K562 (cell line): ENCODE measurements around the gene GRIN2D. TPM values are rescaled to one million over a fixed set of nuclear protein-coding genes. Genes with fewer than 3 reads are reported as not detected.
A peak's percentile ranks its signal among the peaks of the same experiment; 100 is the strongest.

Experiments
- AFF4 ChIP-seq: sonication (generic); formaldehyde crosslinking; IDR thresholded peaks from 2 replicates; pipeline ENCODE4 v1.8.0; 2023; ENCODE audit warnings: mild to moderate bottlenecking, missing genetic modification reagents
- ARID1B ChIP-seq: fragments of 450-650 bp; IDR thresholded peaks from 2 replicates; pipeline ENCODE4 v1.6.1; 2016; ENCODE audit warnings: antibody characterized with exemption, mild to moderate bottlenecking, inconsistent platforms
- ARID3A ChIP-seq: IDR thresholded peaks from 2 replicates; pipeline ENCODE4 v1.6.1; 2012; ENCODE audit warnings: low read depth, low read length, improper control_type of control experiment, borderline replicate concordance
- CBX5 ChIP-seq: IDR thresholded peaks from 2 replicates; pipeline ENCODE4 v1.6.1; 2014; ENCODE audit warnings: low read depth, borderline replicate concordance
- CREB3L1 ChIP-seq: fragments of 450-650 bp; IDR thresholded peaks from 2 replicates; pipeline ENCODE4 v1.6.1; 2014; ENCODE audit warnings: low read depth, mild to moderate bottlenecking, moderate library complexity, borderline replicate concordance
- HIVEP1 ChIP-seq: fragments of 250-450 bp; sonication (Bioruptor Pico); IDR thresholded peaks from 2 replicates; pipeline ENCODE4 v1.4.0; 2020; ENCODE audit warnings: mild to moderate bottlenecking
- ID3 ChIP-seq, 2 experiments: fragments of 250-450 bp in 1 of 2; fragments of 450-650 bp in 1 of 2; sonication (Bioruptor Pico) in 1 of 2; IDR thresholded peaks; 2 replicates each; pipeline versions ENCODE4 v1.6.1 to v1.8.0; 2016 to 2021; ENCODE audit warnings: mild to moderate bottlenecking in 2 of 2, moderate library complexity in 2 of 2, missing compliant biosample characterization in 1 of 2, missing genetic modification characterization in 1 of 2
- MECOM ChIP-seq: fragments of 250-450 bp; sonication (Bioruptor Pico); IDR thresholded peaks from 2 replicates; pipeline ENCODE4 v1.8.0; 2022; ENCODE audit warnings: inconsistent platforms
- NFIX ChIP-seq: fragments of 250-450 bp; sonication (Bioruptor Pico); IDR thresholded peaks from 2 replicates; pipeline ENCODE4 v1.4.0; 2020; ENCODE audit warnings: low read depth, mild to moderate bottlenecking, moderate library complexity
- RAD51 ChIP-seq: fragments of 450-650 bp; IDR thresholded peaks from 2 replicates; pipeline ENCODE4 v1.7.1; 2016; ENCODE audit warnings: low read depth, mild to moderate bottlenecking, borderline replicate concordance
- SREBF2 ChIP-seq: sonication (generic); formaldehyde crosslinking; IDR thresholded peaks from 2 replicates; pipeline ENCODE4 v1.4.0; 2020; ENCODE audit warnings: mild to moderate bottlenecking, missing genetic modification reagents
- ZBTB5 ChIP-seq: fragments of 450-650 bp; IDR thresholded peaks from 2 replicates; pipeline ENCODE4 v1.6.1; 2017; ENCODE audit warnings: antibody characterized with exemption
- ZEB2 ChIP-seq: fragments of 450-650 bp; IDR thresholded peaks from 2 replicates; pipeline ENCODE4 v1.6.1; 2016
- ZNF277 ChIP-seq: fragments of 250-450 bp; sonication (Bioruptor Pico); IDR thresholded peaks from 2 replicates; pipeline ENCODE4 v1.8.0; 2022; ENCODE audit warnings: inconsistent platforms, mild to moderate bottlenecking, moderate library complexity, borderline replicate concordance
- ZNF324 ChIP-seq: fragments of 250-450 bp; sonication (Bioruptor Pico); IDR thresholded peaks from 2 replicates; pipeline ENCODE4 v1.4.0; 2020; ENCODE audit warnings: mild to moderate bottlenecking
- polyA plus RNA-seq, 8 experiments: library from polyadenylated mRNA; depleted of rRNA in 4 of 8; stranded (reverse) in 5 of 8; unstranded in 3 of 8; fragments of >200 nt; fragmentation: Nextera tagmentation in 2 of 8; fragmentation: Illumina TruSeq in 1 of 8; extraction: Ambion mirVana in 2 of 8; extraction: Trizol in 1 of 8; gene quantifications; 2 replicates each; pipeline versions ENCODE4 v1.2.1 to v1.2.3, GENCODE V29; 2011 to 2014; ENCODE audit warnings: inconsistent platforms in 1 of 8, missing spikeins in 1 of 8
- total RNA-seq, 7 experiments: library from RNA; depleted of rRNA in 6 of 7; stranded (reverse); fragments of >200 nt in 6 of 7; fragmentation: Illumina TruSeq in 2 of 7; extraction: Trizol in 2 of 7; gene quantifications; 2 replicates each; pipeline versions ENCODE4 v1.2.1 to v1.2.3, GENCODE V29; 2011 to 2021; ENCODE audit warnings: low replicate concordance in 1 of 7

Gene GRIN2D
- total and polyA plus RNA-seq, 9 of the 15 experiments (the other 6 are each of a cell fraction or from before 2014, with no cell fraction given): 0.32 to 31.5 (median 1.8) TPM

- TF ChIP-seq AFF4: peak; percentile 81; the same call in 1 of the 2 replicates
- TF ChIP-seq CREB3L1: peak; percentile 80; the same call in 1 of the 2 replicates
- no peak for TF ChIP-seq ZNF277 (CRISPR knock-in tag)
- no peak for TF ChIP-seq CBX5
- TF ChIP-seq RAD51: no peak
- no peak for TF ChIP-seq ARID1B
- TF ChIP-seq MECOM: no peak; the same call in 1 of the 2 replicates
- TF ChIP-seq ZEB2: no peak
- TF ChIP-seq ZBTB5: no peak
- TF ChIP-seq HIVEP1 (CRISPR knock-in tag): no peak
- TF ChIP-seq NFIX: no peak
- TF ChIP-seq SREBF2 (CRISPR knock-in tag): no peak
- no peak for TF ChIP-seq ZNF324 (CRISPR knock-in tag)
- no peak for TF ChIP-seq ARID3A
- TF ChIP-seq ID3 (CRISPR knock-in tag; IDR thresholded peaks at IDR 0.05): no peak
- no peak for TF ChIP-seq ID3 (tag; IDR thresholded peaks at IDR 0.05)
These were observed 5.1 kb downstream of the GRIN2D start (continued) for GRCh38 chr19:48398375-48399235.
